ENCODE measurements around the gene MINDY2. TPM values are rescaled to one million over a fixed set of nuclear protein-coding genes. Genes with fewer than 3 reads are reported as not detected.

MINDY2 gene
- total and polyA plus RNA-seq, 3 experiments from 2014 or later = 9.6 to 18.8 (median 12.1) TPM

DNA sequence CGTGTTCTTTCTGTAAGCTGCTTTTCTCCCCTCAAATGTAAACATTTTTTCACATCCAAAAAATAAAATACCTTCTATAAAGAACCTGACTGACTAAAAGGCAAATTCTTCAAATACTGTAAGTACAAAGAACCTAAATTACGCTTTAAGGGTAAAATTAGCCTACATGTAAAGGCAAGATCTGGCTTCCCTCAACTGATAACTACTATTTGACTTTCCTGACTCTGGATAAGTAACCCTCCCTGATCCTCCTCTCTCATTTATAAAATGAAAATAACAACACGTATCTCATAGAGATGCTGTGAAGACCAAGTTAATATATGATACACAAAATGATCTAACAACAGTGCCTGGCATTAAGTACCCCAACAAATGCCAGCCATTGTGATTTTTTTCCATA lies 33.8 kb upstream of the MINDY2 start:
- DNase-seq = no peak
- ChIA-PET POLR2A (no interaction called here), CTCF (no interaction called here)
- H3K27me3 Mint-ChIP-seq = no peaks in the 10 kb centered on the region
- H3K4me1 Mint-ChIP-seq = peaks cover 70 to 91% (median 87%) of the 10 kb centered on the region in 3 donors
- Histone ChIP-seq H3K4me1 (ENCODE audit: insufficient read depth, low read length) (peaks cover 52% of the 10 kb centered on the region), H3K36me3 (ENCODE audit: insufficient read depth, low read length) (no peaks in the 10 kb centered on the region), H3K9me3 (ENCODE audit: low read length) (no peaks in the 10 kb centered on the region), H3K4me3 (ENCODE audit: low read length) (no peak overlapping the region), H3K27ac (ENCODE audit: low read depth, low read length) (no peak overlapping the region), H3K27me3 (ENCODE audit: insufficient read depth, low read length, poor library complexity, severe bottlenecking) (no peaks in the 10 kb centered on the region)
- H3K4me3 Mint-ChIP-seq = peak overlapping the region in 2 of 7 donors; percentile 47 to 59
- H3K27ac Mint-ChIP-seq = peak overlapping the region in 3 of 8 donors; percentile 22 to 83 (median 43)
- peaks cover 0 to 2% (median 0%) of the 10 kb centered on the region in 3 donors for H3K36me3 Mint-ChIP-seq
- no peaks in the 10 kb centered on the region for H3K9me3 Mint-ChIP-seq

DNA sequence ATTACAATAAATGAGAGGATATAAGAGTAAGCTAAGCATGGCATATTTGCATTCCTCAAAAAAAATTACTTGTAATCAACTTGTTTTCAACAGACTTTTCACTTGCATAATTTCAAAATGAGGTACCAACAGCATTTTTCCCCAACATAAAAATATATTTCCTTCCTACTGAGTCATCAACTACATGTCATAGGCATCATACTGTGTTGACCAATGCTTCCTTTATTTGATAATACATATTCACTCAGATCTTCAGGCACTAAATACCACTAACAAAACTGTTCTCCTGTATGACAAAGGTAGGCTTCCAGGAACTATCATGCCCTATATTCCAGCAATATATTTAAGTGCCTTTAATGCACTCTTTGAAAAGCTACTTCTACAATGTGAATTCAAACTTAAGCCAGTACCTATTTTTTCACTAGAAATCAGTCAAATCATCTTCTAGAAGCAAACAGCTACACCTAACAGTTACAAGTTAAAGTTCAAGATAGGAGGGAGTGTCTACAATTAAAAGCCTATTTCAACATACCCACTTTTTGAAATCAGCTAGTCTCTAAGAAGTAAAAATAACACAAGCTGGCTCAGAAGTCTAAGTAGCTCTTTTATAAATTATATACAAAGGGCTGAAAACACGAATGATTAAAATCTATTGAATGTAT lies 32.9 kb upstream of the MINDY2 start:
- no peaks in the 10 kb centered on the region for H3K27me3 Mint-ChIP-seq
- no peaks in the 10 kb centered on the region for H3K36me3 Mint-ChIP-seq
- Histone ChIP-seq H3K27ac (ENCODE audit: low read depth, low read length) (no peak overlapping the region), H3K27me3 (ENCODE audit: insufficient read depth, low read length, poor library complexity, severe bottlenecking) (no peaks in the 10 kb centered on the region), H3K9me3 (ENCODE audit: low read length) (no peaks in the 10 kb centered on the region), H3K4me3 (ENCODE audit: low read length) (no peak overlapping the region), H3K4me1 (ENCODE audit: insufficient read depth, low read length) (peaks cover 44% of the 10 kb centered on the region), H3K36me3 (ENCODE audit: insufficient read depth, low read length) (no peaks in the 10 kb centered on the region)
- H3K27ac Mint-ChIP-seq = peak overlapping the region in 2 of 8 donors; percentile 9 to 43
- H3K9me3 Mint-ChIP-seq = no peaks in the 10 kb centered on the region
- CTCF ChIA-PET = no interaction called here
- no peak for DNase-seq
- H3K4me1 Mint-ChIP-seq = peaks cover 72 to 91% (median 88%) of the 10 kb centered on the region in 3 donors
- peak overlapping the region in 3 of 7 donors; percentile 1 to 47 (median 9) for H3K4me3 Mint-ChIP-seq
- POLR2A ChIA-PET = interaction anchor here (0.8 kb wide), 1 partner anchor 12 kb away, joined by 3 read pairs; no protein-coding TSS in a partner anchor

DNA sequence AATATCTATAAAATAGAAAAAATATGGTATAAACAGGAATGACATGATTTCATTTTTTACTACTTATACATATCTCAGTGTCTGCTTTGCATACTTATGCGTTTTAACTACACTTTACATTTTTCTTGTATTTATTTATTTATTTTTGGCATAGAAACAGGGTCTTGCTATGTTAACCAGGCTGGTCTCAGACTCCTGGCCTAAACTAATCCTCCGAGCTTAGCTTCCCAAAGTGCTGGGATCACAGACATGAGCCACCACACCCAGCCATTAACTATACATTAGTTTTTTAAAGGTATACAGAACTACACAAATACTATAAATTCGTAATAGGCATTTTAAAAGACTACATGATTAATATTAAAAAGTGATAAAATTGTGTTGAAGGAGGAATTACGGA lies 30.7 kb upstream of the MINDY2 start:
- peaks cover 78 to 94% (median 93%) of the 10 kb centered on the region in 3 donors for H3K4me1 Mint-ChIP-seq
- ChIA-PET CTCF (no interaction called here), POLR2A (no interaction called here)

DNA sequence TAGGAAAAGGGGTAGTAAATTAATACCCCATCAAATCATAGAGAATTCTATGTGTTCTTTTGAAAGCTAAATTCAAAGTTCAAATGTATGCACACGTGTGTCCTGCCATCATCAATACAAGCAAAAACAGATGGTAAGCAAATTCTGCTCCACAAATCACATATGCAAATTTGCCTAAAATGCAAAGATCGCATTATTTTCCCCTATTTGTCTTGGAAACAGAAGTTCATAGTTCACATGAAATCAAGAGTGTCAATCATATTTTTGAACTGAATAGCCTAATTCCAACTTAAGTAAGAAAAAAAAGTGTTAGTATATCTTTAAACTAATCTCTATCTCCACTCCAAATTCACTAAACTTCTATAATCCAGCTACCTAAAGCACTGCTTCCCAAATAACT lies 30.1 kb upstream of the MINDY2 start:
- Mint-ChIP-seq H3K4me1 (peaks cover 79 to 94% (median 93%) of the 10 kb centered on the region in 3 donors), H3K4me3 (peak overlapping the region in 2 of 7 donors; percentile 4 to 8), H3K27ac (peak overlapping the region in 2 of 8 donors; percentile 12 to 18), H3K36me3 (no peaks in the 10 kb centered on the region), H3K9me3 (no peaks in the 10 kb centered on the region), H3K27me3 (no peaks in the 10 kb centered on the region)
- Histone ChIP-seq H3K4me3 (ENCODE audit: low read length) (no peak overlapping the region), H3K27ac (ENCODE audit: low read depth, low read length) (no peak overlapping the region), H3K9me3 (ENCODE audit: low read length) (no peaks in the 10 kb centered on the region), H3K27me3 (ENCODE audit: insufficient read depth, low read length, poor library complexity, severe bottlenecking) (no peaks in the 10 kb centered on the region), H3K4me1 (ENCODE audit: insufficient read depth, low read length) (peaks cover 46% of the 10 kb centered on the region), H3K36me3 (ENCODE audit: insufficient read depth, low read length) (no peaks in the 10 kb centered on the region)
- POLR2A ChIA-PET = no interaction called here
- no peak for DNase-seq
- CTCF ChIA-PET = no interaction called here

More for the DNA sequence above, 30.7 kb upstream of the MINDY2 start:
- H3K27ac Mint-ChIP-seq = peak overlapping the region in 1 of 8 donors; percentile 36
- Histone ChIP-seq H3K27me3 (ENCODE audit: insufficient read depth, low read length, poor library complexity, severe bottlenecking) (no peaks in the 10 kb centered on the region), H3K9me3 (ENCODE audit: low read length) (no peaks in the 10 kb centered on the region), H3K4me3 (ENCODE audit: low read length) (no peak overlapping the region), H3K36me3 (ENCODE audit: insufficient read depth, low read length) (no peaks in the 10 kb centered on the region), H3K4me1 (ENCODE audit: insufficient read depth, low read length) (peaks cover 45% of the 10 kb centered on the region), H3K27ac (ENCODE audit: low read depth, low read length) (no peak overlapping the region)
- H3K4me3 Mint-ChIP-seq = no peak overlapping the region
- no peaks in the 10 kb centered on the region for H3K36me3 Mint-ChIP-seq
- H3K27me3 Mint-ChIP-seq = no peaks in the 10 kb centered on the region
- H3K9me3 Mint-ChIP-seq = no peaks in the 10 kb centered on the region
- no peak for DNase-seq

DNA sequence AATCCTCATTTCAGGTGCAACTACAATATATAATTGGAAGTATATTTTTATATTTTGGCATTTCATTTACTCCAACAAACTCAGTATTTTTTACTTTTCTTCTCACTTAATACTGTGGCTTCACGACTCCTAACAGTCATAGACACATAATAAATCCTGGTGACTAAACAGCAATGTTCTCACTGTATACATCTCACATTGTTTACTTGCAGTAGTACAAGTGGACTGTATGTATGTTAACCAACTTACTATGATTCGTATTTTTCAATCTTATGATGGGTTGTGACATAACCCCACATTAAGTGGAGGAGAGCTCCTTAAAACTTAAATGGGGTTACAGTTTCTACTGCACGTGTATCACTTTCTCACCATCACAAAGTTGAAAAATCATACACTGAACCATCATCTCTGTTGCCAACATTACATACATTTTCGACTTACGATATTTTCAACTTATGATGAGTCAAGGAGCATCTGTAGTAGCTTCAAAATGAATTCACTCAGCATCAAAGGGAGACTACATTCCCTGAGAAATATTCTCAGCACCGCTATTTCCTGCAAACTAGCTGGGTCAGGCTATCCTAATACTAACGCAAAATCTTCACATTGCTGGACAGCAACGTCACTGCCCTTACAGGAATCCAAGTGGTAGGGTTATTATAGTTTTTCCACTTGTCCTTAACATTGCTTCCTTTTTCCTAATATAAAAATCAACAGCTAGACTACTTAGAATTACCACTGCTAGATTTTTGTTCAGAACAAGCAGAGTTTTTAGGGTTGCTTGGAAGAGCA lies 28.9 kb upstream of the MINDY2 start:
- no peaks in the 10 kb centered on the region for H3K9me3 Mint-ChIP-seq
- POLR2A ChIA-PET = no interaction called here
- peak overlapping the region in 1 of 7 donors; percentile 61 for H3K4me3 Mint-ChIP-seq
- CTCF ChIA-PET = interaction anchor here (1.8 kb wide), 2 partner anchors 29 to 71 kb away, joined by 3 to 6 read pairs; partner anchors contain the start of gene MINDY2
- H3K4me1 ChIP-seq (ENCODE audit: insufficient read depth, low read length) = peaks cover 48% of the 10 kb centered on the region
- H3K4me3 ChIP-seq (ENCODE audit: low read length) = no peak overlapping the region
- H3K27ac ChIP-seq (ENCODE audit: low read depth, low read length) = no peak overlapping the region
- no peaks in the 10 kb centered on the region for H3K9me3 ChIP-seq (ENCODE audit: low read length)
- H3K4me1 Mint-ChIP-seq = peaks cover 76 to 95% (median 91%) of the 10 kb centered on the region in 3 donors
- no peaks in the 10 kb centered on the region for H3K27me3 ChIP-seq (ENCODE audit: insufficient read depth, low read length, poor library complexity, severe bottlenecking)
- DNase-seq = no peak
- H3K27me3 Mint-ChIP-seq = no peaks in the 10 kb centered on the region
- no peaks in the 10 kb centered on the region for H3K36me3 ChIP-seq (ENCODE audit: insufficient read depth, low read length)
- no peaks in the 10 kb centered on the region for H3K36me3 Mint-ChIP-seq
- peak overlapping the region in 1 of 8 donors; percentile 5 for H3K27ac Mint-ChIP-seq

DNA sequence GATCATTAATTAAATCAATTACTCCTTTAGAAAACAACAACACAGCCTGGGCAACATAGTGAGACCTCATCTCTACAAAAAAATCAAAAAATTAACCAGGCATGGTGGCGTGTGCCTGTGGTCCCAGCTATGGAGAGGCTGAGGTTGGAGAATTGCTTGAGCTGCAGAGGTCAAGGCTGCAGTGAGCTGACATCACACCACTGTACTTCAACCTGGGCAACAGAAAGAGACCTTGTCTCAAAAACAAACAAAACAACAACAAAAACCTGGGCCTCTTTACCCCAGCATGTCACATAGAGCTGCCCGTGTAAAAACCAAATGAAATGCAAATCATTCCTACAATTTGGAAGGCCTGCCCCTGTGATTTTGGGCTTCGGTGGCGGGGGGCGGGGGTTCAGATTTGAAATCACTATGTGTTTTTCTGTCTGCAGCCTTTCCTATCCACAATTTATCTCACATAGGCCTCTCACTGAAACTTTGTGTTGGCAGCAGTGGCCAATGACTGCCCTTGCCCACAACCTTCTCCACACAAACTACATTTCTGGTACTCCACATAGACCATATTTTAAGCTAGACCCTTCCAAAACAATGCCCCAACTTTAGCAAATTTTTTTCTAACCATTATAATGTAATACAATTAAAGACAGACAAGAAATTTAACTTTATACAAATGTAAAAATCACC lies 28.1 kb upstream of the MINDY2 start:
- CTCF ChIA-PET = interaction anchor here (1.8 kb wide), 2 partner anchors 28 to 72 kb away, joined by 3 to 6 read pairs; partner anchors contain the start of gene MINDY2
- Mint-ChIP-seq H3K27ac (peak overlapping the region in 2 of 8 donors; percentile 65 to 83), H3K4me3 (peak overlapping the region in 4 of 7 donors; percentile 5 to 61 (median 14)), H3K9me3 (no peaks in the 10 kb centered on the region), H3K4me1 (peaks cover 74 to 94% (median 91%) of the 10 kb centered on the region in 3 donors), H3K36me3 (peaks cover 0 to 1% (median 0%) of the 10 kb centered on the region in 3 donors), H3K27me3 (no peaks in the 10 kb centered on the region)
- Histone ChIP-seq H3K27ac (ENCODE audit: low read depth, low read length) (no peak overlapping the region), H3K4me1 (ENCODE audit: insufficient read depth, low read length) (peaks cover 51% of the 10 kb centered on the region), H3K27me3 (ENCODE audit: insufficient read depth, low read length, poor library complexity, severe bottlenecking) (no peaks in the 10 kb centered on the region), H3K36me3 (ENCODE audit: insufficient read depth, low read length) (no peaks in the 10 kb centered on the region), H3K4me3 (ENCODE audit: low read length) (no peak overlapping the region), H3K9me3 (ENCODE audit: low read length) (no peaks in the 10 kb centered on the region)
- no peak for DNase-seq
- POLR2A ChIA-PET = interaction anchor here (1.6 kb wide), 1 partner anchor 28 kb away, joined by 6 read pairs; the partner anchor contains the start of gene MINDY2

DNA sequence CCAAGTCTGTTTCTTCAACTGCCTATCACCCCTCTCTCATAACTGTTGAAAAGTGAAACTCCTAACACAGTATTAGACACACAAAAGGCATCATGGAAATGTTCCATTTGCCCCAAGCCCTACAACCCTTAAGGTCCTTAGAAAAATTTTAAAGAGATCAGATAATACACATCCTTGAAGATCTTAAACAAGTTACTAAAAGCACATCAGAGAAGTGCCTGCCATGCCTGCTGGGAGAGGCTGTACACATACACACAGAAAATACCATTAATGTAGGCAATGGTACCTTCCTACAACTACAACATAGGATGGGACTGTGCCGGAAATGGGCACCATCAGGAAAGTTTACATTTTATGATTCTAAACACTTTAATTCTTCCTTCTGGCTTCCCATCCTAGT lies 24.9 kb upstream of the MINDY2 start:
- H3K36me3 ChIP-seq (ENCODE audit: insufficient read depth, low read length) = no peaks in the 10 kb centered on the region
- H3K9me3 ChIP-seq (ENCODE audit: low read length) = no peaks in the 10 kb centered on the region
- no peak overlapping the region for H3K4me3 ChIP-seq (ENCODE audit: low read length)
- Mint-ChIP-seq H3K27ac (peak overlapping the region in 2 of 8 donors; percentile 38 to 61), H3K36me3 (peaks cover 0 to 16% (median 0%) of the 10 kb centered on the region in 3 donors), H3K4me3 (peak overlapping the region; percentile 17 to 81 (median 47)), H3K27me3 (peaks cover 0 to 1% of the 10 kb centered on the region in 2 donors), H3K9me3 (no peaks in the 10 kb centered on the region), H3K4me1 (peaks cover 66 to 82% (median 80%) of the 10 kb centered on the region in 3 donors)
- H3K4me1 ChIP-seq (ENCODE audit: insufficient read depth, low read length) = peaks cover 41% of the 10 kb centered on the region
- no peak overlapping the region for H3K27ac ChIP-seq (ENCODE audit: low read depth, low read length)
- POLR2A ChIA-PET = interaction anchor here (5.3 kb wide), 1 partner anchor 25 kb away, joined by 79 read pairs; the partner anchor contains the start of gene MINDY2
- DNase-seq = no peak
- CTCF ChIA-PET = interaction anchor here (1.3 to 4.9 kb wide), 2 partner anchors 24 to 25 kb away, joined by 4 to 58 read pairs; partner anchors contain the start of gene MINDY2
- H3K27me3 ChIP-seq (ENCODE audit: insufficient read depth, low read length, poor library complexity, severe bottlenecking) = no peaks in the 10 kb centered on the region
